ENCODE measurements around the gene ACTR5. TPM values are rescaled to one million over a fixed set of nuclear protein-coding genes. Genes with fewer than 3 reads are reported as not detected.

ACTR5 gene
- total RNA-seq, 1 donor from 2014 or later, result 13.7 TPM

DNA sequence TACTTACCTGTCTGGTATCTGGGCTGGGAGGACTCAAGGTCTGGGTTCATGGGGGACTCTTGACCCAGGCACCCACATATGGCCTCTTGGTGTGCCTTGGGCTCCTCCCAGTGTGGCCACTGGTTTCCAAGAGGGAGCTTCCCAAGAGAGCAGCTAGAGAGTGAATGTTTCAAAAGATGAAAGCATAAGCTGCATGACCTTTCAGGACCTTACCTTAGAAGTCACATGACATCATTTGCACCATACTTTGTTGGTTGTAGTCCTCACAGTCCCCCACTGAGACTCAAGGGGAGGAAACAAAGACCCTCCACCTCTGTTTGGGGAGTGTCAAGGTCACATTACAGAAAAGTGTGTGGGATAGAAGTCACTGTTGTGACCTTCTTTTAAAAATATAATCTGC, 13.9 kb downstream of the ACTR5 start:
- ChIA-PET CTCF (no interaction called here), POLR2A (no interaction called here)
- peaks cover 88% of the 10 kb centered on the region for H3K36me3 Mint-ChIP-seq (ENCODE audit: low read depth)
- intact Hi-C loops (cut with micrococcal nuclease), result no loop called here
- H3K27me3 Mint-ChIP-seq, result no peaks in the 10 kb centered on the region
- TF ChIP-seq, protein P1, sequence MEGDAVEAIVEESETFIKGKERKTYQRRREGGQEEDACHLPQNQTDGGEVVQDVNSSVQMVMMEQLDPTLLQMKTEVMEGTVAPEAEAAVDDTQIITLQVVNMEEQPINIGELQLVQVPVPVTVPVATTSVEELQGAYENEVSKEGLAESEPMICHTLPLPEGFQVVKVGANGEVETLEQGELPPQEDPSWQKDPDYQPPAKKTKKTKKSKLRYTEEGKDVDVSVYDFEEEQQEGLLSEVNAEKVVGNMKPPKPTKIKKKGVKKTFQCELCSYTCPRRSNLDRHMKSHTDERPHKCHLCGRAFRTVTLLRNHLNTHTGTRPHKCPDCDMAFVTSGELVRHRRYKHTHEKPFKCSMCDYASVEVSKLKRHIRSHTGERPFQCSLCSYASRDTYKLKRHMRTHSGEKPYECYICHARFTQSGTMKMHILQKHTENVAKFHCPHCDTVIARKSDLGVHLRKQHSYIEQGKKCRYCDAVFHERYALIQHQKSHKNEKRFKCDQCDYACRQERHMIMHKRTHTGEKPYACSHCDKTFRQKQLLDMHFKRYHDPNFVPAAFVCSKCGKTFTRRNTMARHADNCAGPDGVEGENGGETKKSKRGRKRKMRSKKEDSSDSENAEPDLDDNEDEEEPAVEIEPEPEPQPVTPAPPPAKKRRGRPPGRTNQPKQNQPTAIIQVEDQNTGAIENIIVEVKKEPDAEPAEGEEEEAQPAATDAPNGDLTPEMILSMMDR (IDR thresholded peaks at IDR 0.05), result no peak
- no peak overlapping the region for H3K27ac Mint-ChIP-seq
- DNase-seq (no peak), ATAC-seq (ENCODE audit: low read depth) (no peak)
- H3K9me3 Mint-ChIP-seq, result no peaks in the 10 kb centered on the region
- H3K4me1 Mint-ChIP-seq, result no peaks in the 10 kb centered on the region
- no peak overlapping the region for H3K4me3 Mint-ChIP-seq

DNA sequence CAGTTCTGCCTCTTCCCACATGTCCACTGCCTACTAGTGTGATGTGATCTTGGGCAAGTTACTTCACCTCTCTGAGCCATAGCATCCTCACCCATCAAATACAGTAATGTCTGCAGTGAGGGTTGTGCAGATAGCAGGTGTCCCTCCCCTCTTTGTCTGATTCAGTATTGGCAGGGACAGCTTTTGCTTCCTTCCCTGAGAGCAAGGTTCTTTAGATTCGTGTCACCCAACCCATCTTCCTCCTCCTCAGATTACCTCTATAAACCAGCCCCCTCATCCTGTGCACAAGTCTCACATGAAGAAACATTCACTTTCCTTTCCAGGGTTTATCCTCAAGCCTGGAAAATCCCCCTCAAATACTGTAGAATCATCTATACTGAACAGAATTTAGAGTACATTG, 15.4 kb downstream of the ACTR5 start:
- Mint-ChIP-seq H3K36me3 (ENCODE audit: low read depth) (peaks cover 92% of the 10 kb centered on the region), H3K9me3 (no peaks in the 10 kb centered on the region), H3K27ac (no peak overlapping the region), H3K4me1 (no peaks in the 10 kb centered on the region), H3K27me3 (no peaks in the 10 kb centered on the region), H3K4me3 (no peak overlapping the region)
- intact Hi-C loops (cut with micrococcal nuclease), result no loop called here
- no peak for ATAC-seq (ENCODE audit: low read depth)
- no peak for DNase-seq
- TF ChIP-seq, protein P1 (IDR thresholded peaks at IDR 0.05), result no peak
- CTCF ChIA-PET, result interaction anchor here (0.7 kb wide), 1 partner anchor 13 kb away, joined by 4 read pairs; no protein-coding TSS in a partner anchor
- POLR2A ChIA-PET, result no interaction called here

DNA sequence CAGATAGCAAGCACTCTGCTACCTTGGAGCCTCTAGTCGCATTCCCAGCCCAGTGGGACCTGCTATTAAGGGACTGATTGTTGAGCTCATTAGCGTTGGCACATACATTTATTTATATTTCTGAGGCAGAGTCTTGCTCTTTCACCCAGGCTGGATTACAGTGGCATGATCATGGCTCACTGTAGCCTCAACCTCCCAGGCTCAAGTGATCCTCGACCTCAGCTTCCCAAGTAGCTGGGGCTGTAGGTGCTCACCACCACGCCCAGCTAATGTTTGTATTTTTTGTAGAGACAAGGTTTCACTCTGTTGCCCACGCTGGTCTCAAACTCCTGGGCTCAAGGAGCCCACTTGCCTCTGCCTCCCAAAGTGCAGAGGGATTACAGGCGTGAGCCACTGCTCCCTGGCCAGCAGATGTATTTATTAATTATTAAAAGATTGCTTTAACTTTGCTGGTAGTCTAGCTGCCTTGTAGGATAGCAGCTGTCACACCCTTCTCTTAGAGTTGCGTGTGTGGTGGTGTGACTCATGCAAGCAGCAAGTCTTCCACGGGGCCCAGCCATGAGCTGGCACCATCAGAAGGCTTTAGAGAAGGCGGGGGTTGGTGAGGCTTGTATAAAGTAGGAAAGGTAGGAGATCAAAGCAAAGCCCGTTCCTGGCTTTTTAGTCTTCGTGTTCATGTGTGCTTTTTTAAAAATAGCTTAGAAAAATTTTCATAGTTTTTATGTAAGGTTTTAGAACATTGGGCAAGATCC, 16.5 kb downstream of the ACTR5 start:
- ChIA-PET POLR2A (no interaction called here), CTCF (interaction anchor here (0.7 kb wide), 1 partner anchor 128 kb away, joined by 3 read pairs; no protein-coding TSS in a partner anchor)
- Mint-ChIP-seq H3K27me3 (no peaks in the 10 kb centered on the region), H3K4me1 (no peaks in the 10 kb centered on the region), H3K4me3 (no peak overlapping the region), H3K9me3 (no peaks in the 10 kb centered on the region), H3K36me3 (ENCODE audit: low read depth) (peaks cover 94% of the 10 kb centered on the region), H3K27ac (no peak overlapping the region)
- intact Hi-C loops (cut with micrococcal nuclease), result no loop called here
- TF ChIP-seq, protein P1 (IDR thresholded peaks at IDR 0.05), result no peak
- no peak for DNase-seq
- no peak for ATAC-seq (ENCODE audit: low read depth)

DNA sequence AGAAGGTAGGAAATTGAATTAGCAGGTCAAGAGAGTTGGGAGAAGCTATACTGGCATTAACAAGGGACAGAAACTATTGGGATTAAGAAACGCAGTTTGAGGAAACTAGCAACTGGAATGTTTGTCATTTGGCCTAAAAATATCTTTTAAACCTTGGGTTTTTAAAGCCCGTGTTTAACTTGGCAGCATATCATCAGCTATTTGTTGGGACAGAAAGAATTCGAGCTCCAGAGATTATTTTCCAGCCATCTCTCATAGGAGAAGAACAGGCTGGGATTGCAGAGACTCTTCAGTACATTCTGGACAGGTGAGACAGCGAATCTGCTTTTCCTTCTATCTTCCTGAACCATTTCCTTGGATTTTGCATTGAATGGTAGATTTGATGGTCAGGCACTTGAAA, 17.8 kb downstream of the ACTR5 start:
- DNase-seq, result no peak
- Mint-ChIP-seq H3K9me3 (no peaks in the 10 kb centered on the region), H3K27ac (no peak overlapping the region), H3K36me3 (ENCODE audit: low read depth) (peaks cover 84% of the 10 kb centered on the region), H3K27me3 (no peaks in the 10 kb centered on the region), H3K4me1 (no peaks in the 10 kb centered on the region), H3K4me3 (no peak overlapping the region)
- no peak for ATAC-seq (ENCODE audit: low read depth)
- ChIA-PET POLR2A (no interaction called here), CTCF (interaction anchor here (1.2 kb wide), 1 partner anchor 127 kb away, joined by 4 read pairs; no protein-coding TSS in a partner anchor)
- intact Hi-C loops (cut with micrococcal nuclease), result no loop called here
- TF ChIP-seq, protein P1 (IDR thresholded peaks at IDR 0.05), result no peak

DNA sequence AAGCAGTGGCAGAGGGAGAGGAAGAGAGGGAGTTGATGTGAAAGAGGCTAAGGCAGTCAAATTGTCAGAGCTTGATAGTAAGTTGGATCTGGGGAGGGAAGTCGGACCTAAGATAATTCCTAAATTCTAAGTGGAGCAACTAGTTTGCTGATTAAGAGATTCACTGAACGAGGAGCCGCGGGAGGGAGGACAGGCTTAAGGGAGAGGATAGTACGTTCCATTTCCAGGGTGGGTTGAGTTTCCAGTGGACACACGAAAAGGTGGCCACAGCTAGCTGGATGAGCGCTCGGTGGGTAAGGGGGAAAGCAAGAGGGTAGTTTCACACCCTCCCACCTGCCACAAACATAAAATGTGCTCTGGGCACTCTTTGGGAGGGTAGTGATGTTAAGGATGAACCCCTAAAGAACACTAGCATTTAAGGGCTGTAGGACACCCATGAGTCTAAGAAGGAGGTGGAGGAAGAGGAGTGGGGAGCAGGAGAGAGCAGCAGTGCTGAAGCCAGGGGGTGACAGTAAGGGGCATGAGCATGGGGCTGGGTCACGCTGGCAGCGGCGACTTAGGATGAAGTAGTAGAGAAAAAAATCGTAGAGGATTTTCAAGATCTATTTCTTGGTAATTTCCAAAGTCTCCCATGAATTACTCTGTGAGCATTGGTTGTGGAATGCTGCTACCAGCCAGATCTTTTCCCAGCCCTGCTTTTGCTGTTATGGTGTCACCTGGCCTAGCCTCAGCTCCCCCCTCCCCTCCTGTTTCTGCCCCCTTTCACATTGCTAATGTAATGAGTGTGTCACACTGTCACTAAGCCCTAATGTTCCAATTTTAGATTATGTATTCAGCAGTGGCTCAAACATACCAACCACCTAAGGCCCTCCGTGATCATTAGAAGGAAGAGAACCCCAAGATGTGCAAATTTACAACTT, 21.4 kb downstream of the ACTR5 start:
- Mint-ChIP-seq H3K9me3 (peaks cover 8% of the 10 kb centered on the region), H3K4me3 (no peak overlapping the region), H3K36me3 (ENCODE audit: low read depth) (peaks cover 84% of the 10 kb centered on the region), H3K27ac (no peak overlapping the region), H3K4me1 (no peaks in the 10 kb centered on the region), H3K27me3 (no peaks in the 10 kb centered on the region)
- ChIA-PET CTCF (interaction anchor here (0.6 to 2.2 kb wide), 2 partner anchors 20 to 123 kb away, joined by 3 to 9 read pairs; no protein-coding TSS in a partner anchor), POLR2A (no interaction called here)
- intact Hi-C loops (cut with micrococcal nuclease), result no loop called here
- TF ChIP-seq, protein P1 (IDR thresholded peaks at IDR 0.05), result no peak
- DNase-seq, result no peak
- no peak for ATAC-seq (ENCODE audit: low read depth)

Measured in activated B cell treated with CpG ODN at 0.5 μM for 24 hours (primary cell).